Pancreas (tissue), 10 donors: ENCODE results near the gene TSPAN15. TPM values are rescaled to one million over a fixed set of nuclear protein-coding genes. Genes with fewer than 3 reads are reported as not detected.
A peak's percentile ranks its signal among the peaks of the same experiment; 100 is the strongest.

Experiments used
- ATAC-seq, 4 donors: fragments of 200-7000 bp; cut with Tn5 transposase; one replicate each; pipeline versions ENCODE4 v1.8.0 to v1.9.1; 2020; ENCODE audit warnings: mild to moderate bottlenecking in 4 of 4, moderate library complexity in 4 of 4
- DNase-seq, 6 donors: peaks; one replicate each; pipeline ENCODE4 v3.0.0-alpha.2; 2020
- FAIRE-seq: peaks from 2 replicates; lab custom pipeline; 2012; peaks lifted over from hg19 to GRCh38; lab: Jason Lieb, UNC
- H3K27ac ChIP-seq, 4 donors: fragments of 200-600 bp; sonication (generic); 1 replicate in 3 of 4; 2 replicates in 1 of 4; pipeline versions ENCODE4 v1.5.0 to v1.8.0; 2020
- H3K27me3 ChIP-seq, 4 donors: fragments of 200-600 bp; one replicate each; pipeline ENCODE4 v1.8.0; 2021
- H3K36me3 ChIP-seq, 3 donors: fragments of 200-600 bp; sonication (generic) in 1 of 3; one replicate each; pipeline versions ENCODE4 v1.5.0 to v1.8.0; 2020 to 2021
- H3K4me1 ChIP-seq, 3 donors: fragments of 200-600 bp; one replicate each; pipeline ENCODE4 v1.8.0; 2021
- H3K4me3 ChIP-seq, 4 donors: fragments of 200-600 bp; sonication (generic) in 2 of 4; one replicate each; pipeline versions ENCODE4 v1.5.0 to v1.8.0; 2020 to 2021
- H3K9me3 ChIP-seq, 4 donors: fragments of 200-600 bp; one replicate each; pipeline ENCODE4 v1.8.0; 2021
- CTCF ChIP-seq, 4 donors: fragments of 200-600 bp; sonication (generic) in 3 of 4; IDR thresholded peaks; one replicate each; pipeline versions ENCODE4 v1.5.0 to v1.8.0; 2021; ENCODE audit warnings: antibody characterized with exemption in 4 of 4
- WGBS, 2 donors: extraction: QIAGEN DNeasy Blood & Tissue Kit; methylation state at CpG; one replicate each; pipeline ENCODE4 v1.1.7; 2013; 5-methylcytosine and 5-hydroxymethylcytosine counted together
- intact Hi-C, 3 donors: fragments of 100-400 bp; cut with DNase I; formaldehyde crosslinking; loops; one replicate each; pipeline versions ENCODE4 v1.11.1 to v1.14.2; 2022
- polyA plus RNA-seq, 2 donors: library from polyadenylated mRNA; stranded (reverse); fragments of 200-250 nt; gene quantifications; one replicate each; pipeline ENCODE4 v1.2.3, GENCODE V29; 2013
- total RNA-seq, 6 donors: library from RNA; stranded (reverse); fragmentation: NEBNext Ultra II Directional in 4 of 6; extraction: Animal tissue kit (Norgen Biotek cat#: 25700) in 4 of 6; gene quantifications; one replicate each; pipeline versions ENCODE4 v1.2.1 to v1.2.4, GENCODE V29; 2021 to 2023
- donor health status: healthy with polysubstance abuse.
- donor health status: DM: no; HTN: no; CAD: no; lungs with moderate emphysema.
- donor health status: DM: no; HTN: no; CAD: no.
- donor health status: control.
- donor health status: control.
- donor health status: Bipolar disorder and iron deficiency.
- donor health status: DM: yes; HTN: yes; CAD: no.
- donor health status: DM: no; HTN: no; CAD: no.
- donor health status: DM: no; HTN: no; CAD: no.
- donor health status: DM: yes; HTN: yes; CAD: no.

Gene TSPAN15
- total and polyA plus RNA-seq, 8 donors: 10.9 to 49.2 (median 17.6) TPM

- Histone ChIP-seq H3K9me3 (no peaks in the 10 kb centered on the region), H3K27me3 (no peaks in the 10 kb centered on the region), H3K36me3 (no peaks in the 10 kb centered on the region), H3K4me1 (peaks cover 0 to 7% (median 4%) of the 10 kb centered on the region in 3 donors), H3K27ac (no peak overlapping the region), H3K4me3 (no peak overlapping the region)
- ATAC-seq: no peak
- DNase-seq: no peak
- no peak for TF ChIP-seq CTCF (IDR thresholded peaks at IDR 0.05)
- FAIRE-seq: no peak
- WGBS, 2 donors: 80% methylated on average over 7 of the region's 7 CpGs
- intact Hi-C loops: no loop called here
Observed at GRCh38 chr10:69464401-69464800, 13.1 kb downstream of the TSPAN15 start.

- 79 to 91% methylated on average over 2 of the region's 2 CpGs for WGBS, 2 donors
- intact Hi-C loops: no loop called here
- Histone ChIP-seq H3K9me3 (no peaks in the 10 kb centered on the region), H3K27ac (peak overlapping the region in 1 of 4 donors; percentile 15), H3K36me3 (no peaks in the 10 kb centered on the region), H3K4me3 (no peak overlapping the region), H3K4me1 (peaks cover 0 to 7% (median 4%) of the 10 kb centered on the region in 3 donors), H3K27me3 (no peaks in the 10 kb centered on the region)
- DNase-seq (no peak), ATAC-seq (peak in 3 of 4 donors; percentile 19 to 40 (median 25)), FAIRE-seq (no peak)
- TF ChIP-seq CTCF (IDR thresholded peaks at IDR 0.05): no peak
Observed at GRCh38 chr10:69464801-69465401, 13.6 kb downstream of the TSPAN15 start.

- Histone ChIP-seq H3K27ac (peak overlapping the region in 2 of 4 donors; percentile 5 to 15), H3K9me3 (no peaks in the 10 kb centered on the region), H3K36me3 (no peaks in the 10 kb centered on the region), H3K4me1 (peaks cover 0 to 7% (median 4%) of the 10 kb centered on the region in 3 donors), H3K27me3 (no peaks in the 10 kb centered on the region), H3K4me3 (no peak overlapping the region)
- WGBS, 2 donors: 88 to 91% methylated on average over 9 of the region's 9 CpGs
- no peak for FAIRE-seq
- intact Hi-C loops: no loop called here
- TF ChIP-seq CTCF (IDR thresholded peaks at IDR 0.05): no peak
- ATAC-seq: no peak
- DNase-seq: no peak
Observed at GRCh38 chr10:69465457-69466157, 14.3 kb downstream of the TSPAN15 start.

GRCh38 chr10:69466158-69466490 is 14.9 kb downstream of the TSPAN15 start:
- intact Hi-C loops: no loop called here
- DNase-seq (no peak), ATAC-seq (no peak), FAIRE-seq (no peak)
- Histone ChIP-seq H3K4me1 (peaks cover 0 to 7% (median 4%) of the 10 kb centered on the region in 3 donors), H3K27me3 (no peaks in the 10 kb centered on the region), H3K9me3 (no peaks in the 10 kb centered on the region), H3K27ac (no peak overlapping the region), H3K4me3 (no peak overlapping the region), H3K36me3 (no peaks in the 10 kb centered on the region)
- WGBS, 2 donors: 34 to 38% methylated on average over 5 of the region's 5 CpGs
- no peak for TF ChIP-seq CTCF (IDR thresholded peaks at IDR 0.05)

GRCh38 chr10:69466689-69467088 is 15.4 kb downstream of the TSPAN15 start:
- WGBS, 2 donors: 73 to 84% methylated on average over 10 of the region's 10 CpGs
- Histone ChIP-seq H3K27me3 (no peaks in the 10 kb centered on the region), H3K4me1 (peaks cover 0 to 7% (median 4%) of the 10 kb centered on the region in 3 donors), H3K9me3 (no peaks in the 10 kb centered on the region), H3K27ac (no peak overlapping the region), H3K36me3 (no peaks in the 10 kb centered on the region), H3K4me3 (no peak overlapping the region)
- no peak for TF ChIP-seq CTCF (IDR thresholded peaks at IDR 0.05)
- ATAC-seq (no peak), DNase-seq (no peak), FAIRE-seq (no peak)
- intact Hi-C loops: no loop called here
